Liver (tissue), 2 donors: ENCODE results near the gene SLX4IP.

ENCODE experiments used
- CTCF ChIP-seq: fragments of 150-350 bp; IDR thresholded peaks from 2 replicates; pipeline ENCODE4 v1.5.1; 2017; ENCODE audit warnings: improper control_type of control experiment, low read depth, low read length; ENCODE audit not compliant: missing input control
- YY1 ChIP-seq: IDR thresholded peaks from 2 replicates; pipeline ENCODE4 v1.6.1; 2016; ENCODE audit warnings: antibody characterized with exemption, mild to moderate bottlenecking
- donor health status: healthy.

- TF ChIP-seq YY1 (no peak), CTCF (no peak)
Measured at GRCh38 chr20:10637031-10637559, 202.0 kb downstream of the SLX4IP start.
